ENCODE measurements around the gene B4GALNT1. TPM values are rescaled to one million over a fixed set of nuclear protein-coding genes. Genes with fewer than 3 reads are reported as not detected.

B4GALNT1 gene
- total and polyA plus RNA-seq, 10 of the 15 experiments (the other 5 are each of a cell fraction or from before 2014, with no cell fraction given), result 0.01 to 0.38 (median 0.14) TPM; not detected in 3

DNA sequence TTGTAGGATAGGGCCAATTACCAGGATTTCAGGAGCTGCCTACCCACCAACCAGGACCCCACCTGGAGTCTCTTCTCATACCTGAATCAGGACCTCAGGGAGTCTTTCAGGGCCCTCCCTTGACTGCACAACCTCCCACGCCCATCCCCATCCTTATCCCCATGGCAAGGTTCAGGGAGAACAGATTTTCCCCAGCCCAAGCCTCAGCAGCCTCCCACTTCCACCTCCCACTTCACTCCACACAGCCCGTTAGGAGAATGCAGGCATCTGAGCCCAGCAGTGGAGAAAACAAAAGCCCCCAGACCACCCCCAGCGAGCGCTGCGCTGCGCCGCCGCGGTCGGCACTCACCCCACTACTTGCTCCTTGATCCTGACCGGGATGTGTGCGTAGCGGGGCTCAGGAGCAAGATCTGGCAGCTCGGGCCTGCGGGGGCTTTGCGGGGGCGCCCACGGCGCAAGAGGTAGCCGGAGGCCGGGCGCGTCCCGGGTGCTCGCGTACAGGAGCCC is 1.4 kb downstream of the B4GALNT1 start:
- in situ Hi-C loops (cut with MboI) (no loop called here), intact Hi-C loops (cut with micrococcal nuclease; ENCODE audit: unreplicated experiment) (no loop called here)
- 36% methylated on average over 26 of the region's 26 CpGs for WGBS (ENCODE audit: insufficient coverage, insufficient replicate concordance, low lambda C conversion rate, missing lambda C conversion rate)
- ChIA-PET POLR2A (interaction anchor here (0.6 kb wide), 1 partner anchor 841 kb away, joined by 3 read pairs; no protein-coding TSS in a partner anchor), SMC1A (ENCODE audit: uncharacterized antibody, unreplicated experiment) (interaction anchor here (0.5 kb wide), 1 partner anchor 39 kb away, joined by 6 read pairs; no protein-coding TSS in a partner anchor), RAD21 (ENCODE audit: unreplicated experiment) (no interaction called here), CTCF (interaction anchor here (1.2 to 1.4 kb wide), 2 partner anchors 47 to 179 kb away, joined by 4 to 11 read pairs; no protein-coding TSS in a partner anchor)
- peak; percentile 79 for TF ChIP-seq SUZ12 (IDR thresholded peaks at IDR 0.05; ENCODE audit: unreplicated experiment)
- no peak for TF ChIP-seq FOXK2 (IDR thresholded peaks at IDR 0.05)
- no peak overlapping the region for H3K4me2 ChIP-seq (ENCODE audit: control insufficient read depth, insufficient read depth)
- peaks cover 18 to 21% of the 10 kb centered on the region in 2 experiments for H3K27me3 ChIP-seq (replicated peaks in 1 of 2; ENCODE audit: control insufficient read depth in 2 of 2, insufficient read depth in 2 of 2, low read length in 1 of 2)
- no peak for DNase-seq (ENCODE audit: low read depth, low spot score)
- no peak for FAIRE-seq
- H3K9ac ChIP-seq (ENCODE audit: control insufficient read depth, insufficient read depth, low read length), result no peak overlapping the region
- no TSS peak for BruUV-seq (replicated peaks)
- H4K20me1 ChIP-seq (ENCODE audit: control insufficient read depth, insufficient read depth), result no peaks in the 10 kb centered on the region
- H3K4me1 ChIP-seq (ENCODE audit: control insufficient read depth, insufficient read depth, low read length), result no peaks in the 10 kb centered on the region
- H3K27ac ChIP-seq (ENCODE audit: control insufficient read depth, insufficient read depth), result no peak overlapping the region
- ATAC-seq, result no peak
- H3K36me3 ChIP-seq (ENCODE audit: control insufficient read depth in 2 of 2, insufficient read depth in 2 of 2, low read length in 1 of 2), result no peaks in the 10 kb centered on the region
- no peak overlapping the region for H3K4me3 ChIP-seq
- no peaks in the 10 kb centered on the region for H3K9me3 ChIP-seq (replicated peaks; ENCODE audit: control insufficient read depth, insufficient read depth, low read length)
- H2AFZ ChIP-seq (ENCODE audit: control insufficient read depth, low read depth, low read length), result no peak overlapping the region
- no peaks in the 10 kb centered on the region for H3K79me2 ChIP-seq (ENCODE audit: control insufficient read depth, insufficient read depth, low read length)

DNA sequence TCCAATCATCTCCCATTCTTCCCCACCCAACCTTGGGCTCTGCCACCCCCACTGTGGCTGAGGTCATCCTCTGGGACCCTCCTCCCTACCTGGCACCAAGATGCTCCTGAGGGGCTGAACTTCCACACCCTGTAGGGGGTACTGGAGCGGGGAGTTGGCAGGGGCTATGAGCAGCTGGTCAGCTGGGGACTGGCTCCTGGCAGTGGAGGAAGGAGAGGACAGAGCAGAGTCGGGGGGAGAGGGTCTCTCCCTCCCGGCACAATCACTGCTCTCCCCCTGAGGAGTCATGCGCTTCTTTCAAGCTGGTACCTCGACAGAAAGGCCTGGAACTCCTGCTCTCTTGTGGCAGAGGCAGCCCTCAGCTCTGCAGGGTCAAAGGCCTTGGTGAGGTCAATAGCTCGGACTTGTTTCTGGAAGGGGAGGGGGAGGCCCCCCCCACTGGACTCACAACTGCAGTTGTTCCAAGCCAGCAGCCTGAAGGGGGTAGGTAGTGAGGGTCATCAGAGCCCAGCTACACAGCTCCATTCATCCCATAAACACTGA is 2.0 kb downstream of the B4GALNT1 start:
- intact Hi-C loops (cut with micrococcal nuclease; ENCODE audit: unreplicated experiment) (no loop called here), in situ Hi-C loops (cut with MboI) (no loop called here)
- H3K4me2 ChIP-seq (ENCODE audit: control insufficient read depth, insufficient read depth), result no peak overlapping the region
- H3K79me2 ChIP-seq (ENCODE audit: control insufficient read depth, insufficient read depth, low read length), result no peaks in the 10 kb centered on the region
- SMC1A ChIA-PET (ENCODE audit: uncharacterized antibody, unreplicated experiment), result interaction anchor here (0.8 to 1.2 kb wide), 2 partner anchors 9 to 47 kb away, joined by 3 to 5 read pairs; no protein-coding TSS in a partner anchor
- H3K9me3 ChIP-seq (replicated peaks; ENCODE audit: control insufficient read depth, insufficient read depth, low read length), result no peaks in the 10 kb centered on the region
- FAIRE-seq, result no peak
- no peak for ATAC-seq
- peaks cover 23% of the 10 kb centered on the region in 2 experiments for H3K27me3 ChIP-seq (replicated peaks in 1 of 2; ENCODE audit: control insufficient read depth in 2 of 2, insufficient read depth in 2 of 2, low read length in 1 of 2)
- CTCF ChIA-PET, result interaction anchor here (0.9 to 1.4 kb wide), 4 partner anchors 16 to 179 kb away, joined by 3 to 11 read pairs (median 5); no protein-coding TSS in a partner anchor
- no TSS peak for BruUV-seq (replicated peaks)
- POLR2A ChIA-PET, result interaction anchor here (0.6 kb wide), 1 partner anchor 840 kb away, joined by 3 read pairs; no protein-coding TSS in a partner anchor
- H3K4me1 ChIP-seq (ENCODE audit: control insufficient read depth, insufficient read depth, low read length), result no peaks in the 10 kb centered on the region
- RAD21 ChIA-PET (ENCODE audit: unreplicated experiment), result no interaction called here
- no peak overlapping the region for H3K27ac ChIP-seq (ENCODE audit: control insufficient read depth, insufficient read depth)
- H4K20me1 ChIP-seq (ENCODE audit: control insufficient read depth, insufficient read depth), result no peaks in the 10 kb centered on the region
- no peak overlapping the region for H3K9ac ChIP-seq (ENCODE audit: control insufficient read depth, insufficient read depth, low read length)
- no peak overlapping the region for H2AFZ ChIP-seq (ENCODE audit: control insufficient read depth, low read depth, low read length)
- no peaks in the 10 kb centered on the region for H3K36me3 ChIP-seq (ENCODE audit: control insufficient read depth in 2 of 2, insufficient read depth in 2 of 2, low read length in 1 of 2)
- DNase-seq (ENCODE audit: low read depth, low spot score), result no peak
- WGBS (ENCODE audit: insufficient coverage, insufficient replicate concordance, low lambda C conversion rate, missing lambda C conversion rate), result 12% methylated on average over 6 of the region's 6 CpGs
- H3K4me3 ChIP-seq, result no peak overlapping the region
- no peak for TF ChIP-seq CHD4 (IDR thresholded peaks at IDR 0.05)
- no peak for TF ChIP-seq EED (IDR thresholded peaks at IDR 0.05; ENCODE audit: low read depth)
- TF ChIP-seq, protein P1, sequence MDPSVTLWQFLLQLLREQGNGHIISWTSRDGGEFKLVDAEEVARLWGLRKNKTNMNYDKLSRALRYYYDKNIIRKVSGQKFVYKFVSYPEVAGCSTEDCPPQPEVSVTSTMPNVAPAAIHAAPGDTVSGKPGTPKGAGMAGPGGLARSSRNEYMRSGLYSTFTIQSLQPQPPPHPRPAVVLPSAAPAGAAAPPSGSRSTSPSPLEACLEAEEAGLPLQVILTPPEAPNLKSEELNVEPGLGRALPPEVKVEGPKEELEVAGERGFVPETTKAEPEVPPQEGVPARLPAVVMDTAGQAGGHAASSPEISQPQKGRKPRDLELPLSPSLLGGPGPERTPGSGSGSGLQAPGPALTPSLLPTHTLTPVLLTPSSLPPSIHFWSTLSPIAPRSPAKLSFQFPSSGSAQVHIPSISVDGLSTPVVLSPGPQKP (IDR thresholded peaks at IDR 0.05; ENCODE audit: low read depth, low read length), result no peak
- no peak for TF ChIP-seq ZNF274 (IDR thresholded peaks at IDR 0.05; ENCODE audit: insufficient read depth, insufficient read length)
- no peak for TF ChIP-seq ESRRA (IDR thresholded peaks at IDR 0.05; ENCODE audit: low read length)
- TF ChIP-seq NFXL1 (IDR thresholded peaks at IDR 0.05; ENCODE audit: borderline replicate concordance), result no peak
- TF ChIP-seq ZZZ3 (IDR thresholded peaks at IDR 0.05; ENCODE audit: control insufficient read depth, insufficient read length, low read depth), result no peak
- no peak for TF ChIP-seq CREM (IDR thresholded peaks at IDR 0.05; ENCODE audit: low read depth)
- TF ChIP-seq ETV6 (conservative IDR thresholded peaks at IDR 0.05 in 1 of 2, IDR thresholded peaks at IDR 0.05 in 1 of 2; ENCODE audit: borderline replicate concordance in 1 of 2, low read depth in 1 of 2), result no peak
- TF ChIP-seq HDGF (IDR thresholded peaks at IDR 0.05), result no peak
- no peak for TF ChIP-seq FOXK2 (IDR thresholded peaks at IDR 0.05)
- TF ChIP-seq, protein P2, sequence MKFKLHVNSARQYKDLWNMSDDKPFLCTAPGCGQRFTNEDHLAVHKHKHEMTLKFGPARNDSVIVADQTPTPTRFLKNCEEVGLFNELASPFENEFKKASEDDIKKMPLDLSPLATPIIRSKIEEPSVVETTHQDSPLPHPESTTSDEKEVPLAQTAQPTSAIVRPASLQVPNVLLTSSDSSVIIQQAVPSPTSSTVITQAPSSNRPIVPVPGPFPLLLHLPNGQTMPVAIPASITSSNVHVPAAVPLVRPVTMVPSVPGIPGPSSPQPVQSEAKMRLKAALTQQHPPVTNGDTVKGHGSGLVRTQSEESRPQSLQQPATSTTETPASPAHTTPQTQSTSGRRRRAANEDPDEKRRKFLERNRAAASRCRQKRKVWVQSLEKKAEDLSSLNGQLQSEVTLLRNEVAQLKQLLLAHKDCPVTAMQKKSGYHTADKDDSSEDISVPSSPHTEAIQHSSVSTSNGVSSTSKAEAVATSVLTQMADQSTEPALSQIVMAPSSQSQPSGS (IDR thresholded peaks at IDR 0.05; ENCODE audit: low read length), result no peak
- TF ChIP-seq SUPT20H (IDR thresholded peaks at IDR 0.05; ENCODE audit: borderline replicate concordance, control insufficient read depth, low read depth, low read length), result no peak
- TF ChIP-seq TCF3 (IDR thresholded peaks at IDR 0.05; ENCODE audit: borderline replicate concordance, insufficient read depth, low read depth, low read length), result no peak
